ENCODE data around the gene IFT52.

Gene IFT52

DNA sequence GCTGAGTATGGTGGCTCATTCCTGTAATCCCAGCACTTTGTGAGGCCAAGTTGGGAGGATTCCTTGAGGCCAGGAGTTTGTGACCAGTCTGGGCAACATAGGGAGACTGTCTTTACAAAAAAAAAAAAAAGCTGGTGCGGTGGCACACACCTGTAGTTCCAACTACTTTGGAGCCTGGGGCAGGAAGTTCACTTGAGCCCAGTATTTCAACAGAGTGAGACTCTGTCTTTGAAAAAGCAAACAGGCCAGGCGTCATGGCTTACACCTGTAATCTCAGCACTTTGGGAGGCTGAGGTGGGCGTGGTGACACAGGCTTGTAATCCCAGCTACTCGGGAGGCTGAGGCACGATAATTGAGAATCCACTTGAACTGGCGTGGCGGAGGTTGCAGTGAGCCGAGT is 104.8 kb downstream of the IFT52 start:
- no peak for DNase-seq

All from fibroblast of skin of right biceps (primary cell).